Effector memory CD4-positive, alpha-beta T cell (primary cell): ENCODE results near the gene PROC.

Source experiments
- DNase-seq, 3 donors: peaks; one replicate each; pipeline ENCODE4 v3.0.0-alpha.2; 2020
- H3K27ac ChIP-seq: 2 replicates; pipeline ENCODE4 v1.7.0; 2013; ENCODE audit warnings: mild to moderate bottlenecking, low read length, moderate library complexity; ENCODE audit not compliant: insufficient read depth, poor library complexity, severe bottlenecking
- H3K27me3 ChIP-seq: replicated peaks from 2 replicates; pipeline ENCODE4 v1.7.0; 2013; ENCODE audit warnings: mild to moderate bottlenecking, low read length; ENCODE audit not compliant: insufficient read depth, control insufficient read depth, poor library complexity, severe bottlenecking
- H3K36me3 ChIP-seq: 2 replicates; pipeline ENCODE4 v1.7.0; 2013; ENCODE audit warnings: mild to moderate bottlenecking, low read length, moderate library complexity; ENCODE audit not compliant: control insufficient read depth, insufficient read depth
- H3K4me1 ChIP-seq: 2 replicates; pipeline ENCODE4 v1.7.0; 2013; ENCODE audit warnings: low read length, mild to moderate bottlenecking; ENCODE audit not compliant: control insufficient read depth, insufficient read depth, poor library complexity, severe bottlenecking
- H3K4me3 ChIP-seq: 2 replicates; pipeline ENCODE4 v1.7.0; 2013; ENCODE audit warnings: low read length, low read depth, mild to moderate bottlenecking; ENCODE audit not compliant: insufficient read depth, poor library complexity, severe bottlenecking
- H3K9me3 ChIP-seq: 2 replicates; pipeline ENCODE4 v1.7.0; 2013; ENCODE audit warnings: mild to moderate bottlenecking, low read length, moderate library complexity; ENCODE audit not compliant: control insufficient read depth

The PROC gene

DNA sequence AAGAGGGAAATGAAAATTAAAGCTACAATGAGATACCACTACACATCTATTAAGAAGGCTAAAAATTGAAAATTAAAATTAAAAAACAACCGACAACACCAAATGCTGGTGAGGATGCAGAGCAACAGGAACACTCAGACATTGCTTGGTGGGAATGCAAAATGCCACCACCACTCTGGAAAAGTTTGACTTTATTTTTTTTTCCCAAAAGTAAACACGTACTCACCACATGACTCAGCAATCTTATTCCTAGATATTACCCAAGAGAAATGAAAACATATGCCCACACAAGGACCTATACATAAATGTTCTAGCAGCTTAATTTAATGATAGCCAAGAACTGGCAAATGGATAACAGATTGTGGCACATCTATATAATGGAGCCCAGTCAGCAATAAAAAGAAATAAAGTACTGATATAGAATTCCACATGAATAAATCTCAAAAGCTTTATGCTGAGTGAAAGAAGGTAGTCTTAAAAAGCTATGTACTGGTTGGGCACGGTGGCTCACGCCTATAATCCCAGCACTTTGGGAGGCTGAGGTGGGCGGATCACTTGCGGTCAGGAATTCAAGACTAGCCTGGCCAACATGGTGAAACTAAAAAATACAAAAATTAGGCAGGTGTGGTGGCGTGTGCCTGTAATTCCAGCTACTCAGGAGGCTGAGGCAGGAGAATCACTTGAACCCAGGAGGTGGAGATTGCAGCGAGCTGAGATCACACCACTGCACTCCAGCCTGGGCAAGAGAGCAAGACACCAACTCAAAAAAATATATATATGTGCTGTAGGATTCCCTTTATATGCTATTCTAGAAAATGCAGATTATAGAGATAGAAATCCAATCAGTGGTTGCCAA is 4.2 kb upstream of the PROC start:
- H3K9me3 ChIP-seq: no peaks in the 10 kb centered on the region
- H3K27me3 ChIP-seq: no peaks in the 10 kb centered on the region
- no peak for DNase-seq
- H3K4me3 ChIP-seq: no peak overlapping the region
- no peak overlapping the region for H3K27ac ChIP-seq
- H3K4me1 ChIP-seq: peaks cover 12% of the 10 kb centered on the region
- H3K36me3 ChIP-seq: no peaks in the 10 kb centered on the region

DNA sequence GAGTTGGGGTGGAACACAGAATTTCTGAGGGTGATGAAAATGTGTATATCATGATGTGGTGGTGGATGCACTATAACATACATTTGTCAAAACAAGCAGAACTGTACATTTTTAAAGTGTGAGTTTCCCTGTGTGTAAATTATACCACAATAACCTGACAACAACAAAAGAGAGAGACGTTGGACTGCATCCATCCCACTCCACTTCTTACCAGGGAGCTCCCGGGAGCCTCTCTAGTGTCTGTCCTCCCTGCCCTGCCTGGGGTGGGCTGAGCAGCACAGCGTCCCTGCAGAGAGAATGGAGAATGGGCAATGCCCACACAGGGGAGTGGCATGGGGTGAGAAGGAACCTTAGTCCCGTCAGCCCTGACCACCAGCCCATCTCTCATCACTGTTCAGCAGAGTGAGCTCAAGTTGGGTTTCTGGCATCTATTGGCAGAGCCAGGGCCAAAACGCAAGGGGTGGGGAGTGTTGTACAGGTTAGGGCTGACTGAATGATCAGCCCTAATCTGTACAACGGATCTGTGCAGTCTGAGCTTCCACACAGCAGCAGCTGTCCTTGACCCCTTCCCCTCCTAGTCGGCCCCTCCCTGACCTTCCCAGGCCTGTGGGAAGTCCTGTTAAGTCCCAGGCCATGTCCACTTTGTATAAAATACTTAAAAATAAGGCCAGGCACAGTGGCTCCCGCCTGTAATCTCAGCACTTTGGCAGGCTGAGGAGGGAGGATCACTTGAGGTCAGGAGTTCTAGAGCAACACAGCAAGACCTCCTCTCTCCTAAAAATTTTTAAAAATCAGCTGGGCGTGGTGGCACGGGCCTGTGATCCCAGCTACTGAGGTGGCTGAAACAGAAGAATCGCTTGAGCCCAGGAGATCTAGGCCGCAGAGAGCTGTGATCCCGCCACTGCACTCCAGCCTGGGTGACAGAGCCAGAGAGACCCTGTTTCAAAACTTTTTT is 3.3 kb upstream of the PROC start:
- Histone ChIP-seq H3K27me3 (no peaks in the 10 kb centered on the region), H3K27ac (peak overlapping the region; percentile 10), H3K36me3 (no peaks in the 10 kb centered on the region), H3K4me1 (peaks cover 12% of the 10 kb centered on the region), H3K9me3 (no peaks in the 10 kb centered on the region), H3K4me3 (no peak overlapping the region)
- no peak for DNase-seq

DNA sequence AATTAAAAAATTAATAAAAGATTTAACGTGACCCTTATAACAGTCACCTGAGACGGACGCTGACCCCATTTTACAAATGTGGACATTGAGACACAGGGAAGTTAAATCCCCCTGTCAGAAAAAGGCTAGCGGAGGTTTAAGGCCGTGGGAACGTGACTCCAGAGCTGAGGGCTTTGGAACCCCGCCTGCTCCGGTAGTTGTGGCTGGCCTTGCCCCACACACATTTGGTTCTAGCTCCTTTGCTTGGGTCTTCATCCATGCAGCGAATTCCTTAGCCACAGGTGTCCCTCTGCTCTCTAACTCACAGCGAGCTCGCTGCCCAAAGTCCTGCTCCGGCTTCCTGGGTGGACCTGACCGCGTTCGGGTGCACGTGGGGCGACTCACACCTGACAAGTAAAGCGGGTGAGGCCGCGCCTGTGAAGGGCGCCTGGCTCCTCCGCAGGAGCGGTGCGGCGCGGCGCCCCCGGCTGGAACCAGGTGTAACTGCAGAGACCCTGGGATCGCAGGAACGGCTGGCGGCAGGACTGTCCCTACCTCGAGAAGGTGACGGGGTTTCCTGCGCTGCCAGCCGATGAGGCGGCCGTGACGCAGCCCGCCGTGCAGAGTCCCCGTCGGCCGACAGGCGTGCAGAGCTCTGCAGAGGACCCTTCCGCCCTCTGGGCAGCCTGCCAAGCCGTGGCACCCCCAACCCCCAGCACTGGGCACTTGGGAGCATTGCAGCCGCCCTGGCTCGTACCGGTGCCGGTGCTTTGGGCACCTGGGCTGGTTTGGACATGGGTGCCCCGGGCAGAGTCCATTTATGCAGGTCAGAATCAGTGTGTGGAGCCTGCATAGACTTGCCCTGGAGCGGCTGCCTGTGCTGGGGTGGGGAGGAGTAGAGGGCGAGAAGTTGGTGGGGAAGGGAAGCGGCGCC is 2.4 kb upstream of the PROC start:
- DNase-seq: peak; percentile 78 to 86 (median 83)
- no peaks in the 10 kb centered on the region for H3K36me3 ChIP-seq
- H3K27me3 ChIP-seq: no peaks in the 10 kb centered on the region
- peak overlapping the region; percentile 77 for H3K4me3 ChIP-seq
- no peaks in the 10 kb centered on the region for H3K9me3 ChIP-seq
- H3K4me1 ChIP-seq: peaks cover 12% of the 10 kb centered on the region
- H3K27ac ChIP-seq: peak overlapping the region; percentile 10

DNA sequence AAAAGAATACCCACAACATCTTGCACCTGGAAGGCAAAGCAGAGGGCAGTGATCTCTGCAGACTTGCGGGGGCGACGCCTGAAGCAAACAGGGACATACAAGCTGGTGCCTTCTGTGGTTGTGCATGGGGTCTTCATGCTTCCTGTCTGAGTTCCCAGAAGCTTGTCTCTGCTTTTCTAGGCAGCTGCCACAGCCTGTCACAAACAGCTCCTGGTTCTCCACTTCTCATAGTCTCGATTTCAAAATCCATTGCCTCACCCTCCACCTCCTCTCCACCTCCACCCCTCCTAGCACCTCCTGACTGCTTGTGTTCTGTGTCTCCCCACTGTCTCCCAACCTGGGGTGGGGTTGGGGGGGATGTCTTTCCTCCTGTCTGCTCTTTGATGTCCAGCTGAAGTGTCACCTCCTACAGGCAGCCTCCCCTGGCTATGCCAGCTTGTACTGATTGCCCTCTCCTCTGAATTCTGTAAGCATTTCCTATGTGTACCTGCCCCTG is 1.7 kb upstream of the PROC start:
- Histone ChIP-seq H3K4me1 (peaks cover 12% of the 10 kb centered on the region), H3K4me3 (peak overlapping the region; percentile 77), H3K9me3 (no peaks in the 10 kb centered on the region), H3K27ac (no peak overlapping the region), H3K27me3 (no peaks in the 10 kb centered on the region), H3K36me3 (no peaks in the 10 kb centered on the region)
- DNase-seq: no peak

DNA sequence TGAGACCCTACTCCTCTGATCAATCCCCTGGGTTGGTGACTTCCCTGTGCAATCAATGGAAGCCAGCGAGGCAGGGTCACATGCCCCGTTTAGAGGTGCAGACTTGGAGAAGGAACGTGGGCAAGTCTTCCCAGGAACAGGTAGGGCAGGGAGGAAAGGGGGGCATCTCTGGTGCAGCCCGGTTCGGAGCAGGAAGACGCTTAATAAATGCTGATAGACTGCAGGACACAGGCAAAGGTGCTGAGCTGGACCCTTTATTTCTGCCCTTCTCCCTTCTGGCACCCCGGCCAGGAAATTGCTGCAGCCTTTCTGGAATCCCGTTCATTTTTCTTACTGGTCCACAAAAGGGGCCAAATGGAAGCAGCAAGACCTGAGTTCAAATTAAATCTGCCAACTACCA is 821 bp upstream of the PROC start:
- Histone ChIP-seq H3K4me3 (no peak overlapping the region), H3K4me1 (peaks cover 12% of the 10 kb centered on the region)
- no peak for DNase-seq

DNA sequence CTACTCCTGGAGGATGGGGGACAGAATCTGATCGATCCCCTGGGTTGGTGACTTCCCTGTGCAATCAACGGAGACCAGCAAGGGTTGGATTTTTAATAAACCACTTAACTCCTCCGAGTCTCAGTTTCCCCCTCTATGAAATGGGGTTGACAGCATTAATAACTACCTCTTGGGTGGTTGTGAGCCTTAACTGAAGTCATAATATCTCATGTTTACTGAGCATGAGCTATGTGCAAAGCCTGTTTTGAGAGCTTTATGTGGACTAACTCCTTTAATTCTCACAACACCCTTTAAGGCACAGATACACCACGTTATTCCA is 844 bp downstream of the PROC start:
- no peak overlapping the region for H3K4me3 ChIP-seq
- H3K27ac ChIP-seq: no peak overlapping the region
- H3K36me3 ChIP-seq: no peaks in the 10 kb centered on the region
- peaks cover 18% of the 10 kb centered on the region for H3K4me1 ChIP-seq
- H3K9me3 ChIP-seq: no peaks in the 10 kb centered on the region
- no peak for DNase-seq
- peaks cover 12% of the 10 kb centered on the region for H3K27me3 ChIP-seq

More for the DNA sequence above, 821 bp upstream of the PROC start:
- Histone ChIP-seq H3K36me3 (no peaks in the 10 kb centered on the region), H3K27ac (no peak overlapping the region), H3K27me3 (peaks cover 3% of the 10 kb centered on the region), H3K9me3 (no peaks in the 10 kb centered on the region)

DNA sequence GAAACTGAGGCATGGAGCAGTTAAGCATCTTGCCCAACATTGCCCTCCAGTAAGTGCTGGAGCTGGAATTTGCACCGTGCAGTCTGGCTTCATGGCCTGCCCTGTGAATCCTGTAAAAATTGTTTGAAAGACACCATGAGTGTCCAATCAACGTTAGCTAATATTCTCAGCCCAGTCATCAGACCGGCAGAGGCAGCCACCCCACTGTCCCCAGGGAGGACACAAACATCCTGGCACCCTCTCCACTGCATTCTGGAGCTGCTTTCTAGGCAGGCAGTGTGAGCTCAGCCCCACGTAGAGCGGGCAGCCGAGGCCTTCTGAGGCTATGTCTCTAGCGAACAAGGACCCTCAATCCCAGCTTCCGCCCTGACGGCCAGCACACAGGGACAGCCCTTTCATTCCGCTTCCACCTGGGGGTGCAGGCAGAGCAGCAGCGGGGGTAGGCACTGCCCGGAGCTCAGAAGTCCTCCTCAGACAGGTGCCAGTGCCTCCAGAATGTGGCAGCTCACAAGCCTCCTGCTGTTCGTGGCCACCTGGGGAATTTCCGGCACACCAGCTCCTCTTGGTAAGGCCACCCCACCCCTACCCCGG is 1.3 kb downstream of the PROC start:
- no peaks in the 10 kb centered on the region for H3K36me3 ChIP-seq
- H3K4me1 ChIP-seq: peaks cover 18% of the 10 kb centered on the region
- peaks cover 12% of the 10 kb centered on the region for H3K27me3 ChIP-seq
- no peak overlapping the region for H3K4me3 ChIP-seq
- H3K9me3 ChIP-seq: no peaks in the 10 kb centered on the region
- DNase-seq: no peak
- no peak overlapping the region for H3K27ac ChIP-seq

DNA sequence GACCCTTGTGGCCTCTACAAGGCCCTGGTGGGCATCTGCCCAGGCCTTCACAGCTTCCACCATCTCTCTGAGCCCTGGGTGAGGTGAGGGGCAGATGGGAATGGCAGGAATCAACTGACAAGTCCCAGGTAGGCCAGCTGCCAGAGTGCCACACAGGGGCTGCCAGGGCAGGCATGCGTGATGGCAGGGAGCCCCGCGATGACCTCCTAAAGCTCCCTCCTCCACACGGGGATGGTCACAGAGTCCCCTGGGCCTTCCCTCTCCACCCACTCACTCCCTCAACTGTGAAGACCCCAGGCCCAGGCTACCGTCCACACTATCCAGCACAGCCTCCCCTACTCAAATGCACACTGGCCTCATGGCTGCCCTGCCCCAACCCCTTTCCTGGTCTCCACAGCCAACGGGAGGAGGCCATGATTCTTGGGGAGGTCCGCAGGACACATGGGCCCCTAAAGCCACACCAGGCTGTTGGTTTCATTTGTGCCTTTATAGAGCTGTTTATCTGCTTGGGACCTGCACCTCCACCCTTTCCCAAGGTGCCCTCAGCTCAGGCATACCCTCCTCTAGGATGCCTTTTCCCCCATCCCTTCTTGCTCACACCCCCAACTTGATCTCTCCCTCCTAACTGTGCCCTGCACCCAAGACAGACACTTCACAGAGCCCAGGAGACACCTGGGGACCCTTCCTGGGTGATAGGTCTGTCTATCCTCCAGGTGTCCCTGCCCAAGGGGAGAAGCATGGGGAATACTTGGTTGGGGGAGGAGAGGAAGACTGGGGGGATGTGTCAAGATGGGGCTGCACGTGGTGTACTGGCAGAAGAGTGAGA is 2.0 kb downstream of the PROC start:
- no peak for DNase-seq
- no peak overlapping the region for H3K27ac ChIP-seq
- peaks cover 12% of the 10 kb centered on the region for H3K27me3 ChIP-seq
- H3K4me1 ChIP-seq: peaks cover 18% of the 10 kb centered on the region
- H3K9me3 ChIP-seq: no peaks in the 10 kb centered on the region
- no peaks in the 10 kb centered on the region for H3K36me3 ChIP-seq
- H3K4me3 ChIP-seq: no peak overlapping the region
